H1 (cell line): ENCODE results near the gene CRK. TPM values are rescaled to one million over a fixed set of nuclear protein-coding genes. Genes with fewer than 3 reads are reported as not detected.

ENCODE experiments used
- BCL11A ChIP-seq, 2 experiments: IDR thresholded peaks; one replicate each; pipeline ENCODE4 v1.6.1; 2011; ENCODE audit warnings: low read depth in 2 of 2, low read length in 2 of 2, mild to moderate bottlenecking in 2 of 2
- CBX8 ChIP-seq: fragments of 300-800, 300-1000 bp; sonication (generic); IDR thresholded peaks from 2 replicates; pipeline ENCODE4 v1.7.1; 2016; ENCODE audit warnings: low read depth, low read length, borderline replicate concordance
- GTF2F1 ChIP-seq: IDR thresholded peaks from 2 replicates; pipeline ENCODE4 v1.6.1; 2012; ENCODE audit warnings: low read depth, low read length, improper control_type of control experiment, borderline replicate concordance
- RNF2 ChIP-seq: fragments of 200-900, 300-1000 bp; sonication (generic); IDR thresholded peaks from 2 replicates; pipeline ENCODE4 v1.7.1; 2016; ENCODE audit warnings: borderline replicate concordance, low read depth, mild to moderate bottlenecking, antibody characterized with exemption, low read length; ENCODE audit not compliant: poor library complexity, severe bottlenecking; ENCODE audit errors: missing control alignments
- polyA plus RNA-seq, 7 experiments: library from polyadenylated mRNA; depleted of rRNA in 3 of 7; stranded (reverse) in 5 of 7; unstranded in 2 of 7; fragments of >200 nt in 5 of 7; fragments of 200-250 nt in 2 of 7; gene quantifications; 1 replicate in 5 of 7; 2 replicates in 1 of 7; 4 replicates in 1 of 7; pipeline versions ENCODE4 v1.2.1 to v1.2.3, GENCODE V29; 2011 to 2013; ENCODE audit warnings: missing spikeins in 2 of 7, mixed read lengths in 2 of 7
- total RNA-seq: library from RNA; stranded (reverse); fragmentation: NEBNext Ultra II Directional; extraction: Animal tissue kit (Norgen Biotek cat#: 25700); gene quantifications from 2 replicates; pipeline ENCODE4 v1.2.1, GENCODE V29; 2021

Gene CRK
- total and polyA plus RNA-seq, 2 of the 8 experiments (the other 6 are each of a cell fraction or from before 2014, with no cell fraction given) = 32.8 to 57.1 TPM

GRCh38 chr17:1391577-1391976 is 64.5 kb downstream of the CRK start (continued):
- TF ChIP-seq CBX8 = no peak
- no peak for TF ChIP-seq GTF2F1
- TF ChIP-seq RNF2 = no peak
- no peak for TF ChIP-seq BCL11A (IDR thresholded peaks at IDR 0.05; ENCODE audit: low read depth in 2 of 2, low read length in 2 of 2)
